ENCODE results near the gene COL23A1.
A peak's percentile ranks its signal among the peaks of the same experiment; 100 is the strongest.

COL23A1 gene

GRCh38 chr5:178532236-178532635 lies 58.0 kb downstream of the COL23A1 start:
- peaks cover 52% of the 10 kb centered on the region for H3K4me1 Mint-ChIP-seq
- H3K27ac Mint-ChIP-seq: no peak overlapping the region
- no peaks in the 10 kb centered on the region for H3K9me3 Mint-ChIP-seq
- H3K27me3 Mint-ChIP-seq (ENCODE audit: low read depth, poor library complexity): peaks cover 9% of the 10 kb centered on the region
- no peak for DNase-seq
- H3K4me3 Mint-ChIP-seq: no peak overlapping the region
- no peak for TF ChIP-seq CTCF (IDR thresholded peaks at IDR 0.05)
- H3K36me3 Mint-ChIP-seq (ENCODE audit: low read depth): no peaks in the 10 kb centered on the region

- Mint-ChIP-seq H3K27ac (no peak overlapping the region), H3K4me1 (peaks cover 50% of the 10 kb centered on the region), H3K27me3 (ENCODE audit: low read depth, poor library complexity) (peaks cover 9% of the 10 kb centered on the region), H3K9me3 (no peaks in the 10 kb centered on the region), H3K36me3 (ENCODE audit: low read depth) (no peaks in the 10 kb centered on the region), H3K4me3 (no peak overlapping the region)
- no peak for DNase-seq
- TF ChIP-seq CTCF (IDR thresholded peaks at IDR 0.05): no peak
Measured at GRCh38 chr5:178531786-178532185, 58.4 kb downstream of the COL23A1 start.

GRCh38 chr5:178530526-178530925 lies 59.7 kb downstream of the COL23A1 start:
- peaks cover 52% of the 10 kb centered on the region for H3K4me1 Mint-ChIP-seq
- H3K4me3 Mint-ChIP-seq: no peak overlapping the region
- DNase-seq: no peak
- peaks cover 9% of the 10 kb centered on the region for H3K27me3 Mint-ChIP-seq (ENCODE audit: low read depth, poor library complexity)
- H3K9me3 Mint-ChIP-seq: no peaks in the 10 kb centered on the region
- no peaks in the 10 kb centered on the region for H3K36me3 Mint-ChIP-seq (ENCODE audit: low read depth)
- no peak overlapping the region for H3K27ac Mint-ChIP-seq
- no peak for TF ChIP-seq CTCF (IDR thresholded peaks at IDR 0.05)

- H3K4me3 Mint-ChIP-seq: no peak overlapping the region
- H3K27ac Mint-ChIP-seq: no peak overlapping the region
- peaks cover 4% of the 10 kb centered on the region for H3K36me3 Mint-ChIP-seq (ENCODE audit: low read depth)
- peaks cover 8% of the 10 kb centered on the region for H3K9me3 Mint-ChIP-seq
- peaks cover 47% of the 10 kb centered on the region for H3K4me1 Mint-ChIP-seq
- peaks cover 6% of the 10 kb centered on the region for H3K27me3 Mint-ChIP-seq (ENCODE audit: low read depth, poor library complexity)
- DNase-seq: no peak
- no peak for TF ChIP-seq CTCF (IDR thresholded peaks at IDR 0.05)
Measured at GRCh38 chr5:178529080-178529479, 61.1 kb downstream of the COL23A1 start.

- Mint-ChIP-seq H3K4me3 (no peak overlapping the region), H3K9me3 (peaks cover 18% of the 10 kb centered on the region)
- no peak for TF ChIP-seq CTCF (IDR thresholded peaks at IDR 0.05)
Measured at GRCh38 chr5:178527458-178528307, 62.5 kb downstream of the COL23A1 start.

More at GRCh38 chr5:178527458-178528307, 62.5 kb downstream of the COL23A1 start:
- peaks cover 43% of the 10 kb centered on the region for H3K4me1 Mint-ChIP-seq
- peaks cover 10% of the 10 kb centered on the region for H3K36me3 Mint-ChIP-seq (ENCODE audit: low read depth)
- H3K27me3 Mint-ChIP-seq (ENCODE audit: low read depth, poor library complexity): peaks cover 6% of the 10 kb centered on the region
- DNase-seq: no peak
- peak overlapping the region; percentile 74 for H3K27ac Mint-ChIP-seq

All from nephron progenitor cell (in vitro differentiated cells).